SKM-1 treated with dmso at 0.1 percent for 144 hours (cell line): ENCODE results near the gene RBM41.

ENCODE experiments used
- DNase-seq: peaks from one replicate; lab custom pipeline; 2025; ENCODE audit not compliant: unreplicated experiment; lab: John Stamatoyannopoulos, UW

The RBM41 gene

GRCh38 chrX:107029752-107030151 is 88.9 kb downstream of the RBM41 start:
- no peak for DNase-seq

DNA sequence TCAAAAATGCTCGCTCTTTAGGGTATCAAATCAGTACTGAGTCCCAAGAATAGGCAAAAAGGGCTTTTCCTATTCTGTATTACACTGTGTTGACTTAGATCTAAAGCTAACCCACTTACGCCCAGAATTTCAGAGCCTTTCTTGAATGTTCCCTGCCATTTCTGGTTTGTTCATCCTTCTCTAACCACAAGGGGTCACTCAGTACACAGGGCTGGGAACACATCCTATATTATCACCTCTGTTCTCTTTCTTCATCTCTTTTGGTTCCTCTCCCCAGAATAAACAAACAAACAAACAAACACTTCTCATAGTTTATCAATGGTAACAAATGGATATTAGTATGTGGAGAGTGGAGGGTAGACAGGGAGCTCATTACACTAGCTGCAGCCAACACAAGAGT is 93.1 kb downstream of the RBM41 start:
- DNase-seq = no peak

DNA sequence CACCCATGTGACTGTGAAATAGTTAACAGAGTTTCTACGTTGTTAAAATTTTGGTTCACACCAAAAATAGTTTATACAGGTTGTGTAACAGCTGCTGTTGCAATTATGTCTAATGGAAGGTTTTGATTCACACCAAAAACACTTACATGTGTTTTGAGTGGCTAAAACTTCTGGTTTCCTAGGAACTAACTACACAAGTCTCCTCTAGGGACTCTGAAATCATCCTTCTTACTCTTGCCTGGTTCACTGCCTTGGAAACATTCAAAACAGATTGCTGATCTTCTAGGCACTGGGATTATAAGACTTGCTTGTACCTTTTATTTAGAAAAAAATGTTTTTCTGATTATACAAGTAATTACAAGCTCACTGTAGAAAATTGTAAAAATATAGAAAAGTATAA is 103.7 kb downstream of the RBM41 start:
- no peak for DNase-seq
